Suprapubic skin (tissue), 3 donors: ENCODE measurements around the gene ANKRD33.

Source experiments
- CTCF ChIP-seq, 2 donors: fragments of 200-600 bp in 1 of 2; fragments of 450-650 bp in 1 of 2; sonication (generic) in 1 of 2; IDR thresholded peaks; one replicate each; pipeline ENCODE4 v1.5.1; 2016 to 2019; ENCODE audit warnings: antibody characterized with exemption in 2 of 2, mild to moderate bottlenecking in 1 of 2, moderate library complexity in 1 of 2
- EP300 ChIP-seq: sonication (generic); formaldehyde crosslinking; IDR thresholded peaks from one replicate; pipeline ENCODE4 v1.6.1; 2017; ENCODE audit warnings: antibody characterized with exemption
- POLR2A ChIP-seq, 2 donors: fragments of 450-650 bp; IDR thresholded peaks; one replicate each; pipeline ENCODE4 v1.6.1; 2017; ENCODE audit warnings: antibody characterized with exemption in 2 of 2, mild to moderate bottlenecking in 2 of 2, moderate library complexity in 2 of 2

GRCh38 chr12:51925346-51926063, 37.6 kb downstream of the ANKRD33 start:
- no peak for TF ChIP-seq CTCF (IDR thresholded peaks at IDR 0.05)
- no peak for TF ChIP-seq POLR2A (IDR thresholded peaks at IDR 0.05)
- TF ChIP-seq EP300, result no peak
